ENCODE measurements around the gene SNAP25.

SNAP25 gene

GRCh38 chr20:10306440-10307358 lies 88.1 kb downstream of the SNAP25 start:
- no peak for DNase-seq

GRCh38 chr20:10307359-10307735 lies 88.7 kb downstream of the SNAP25 start:
- DNase-seq: no peak

- DNase-seq: no peak
These were observed 90.0 kb downstream of the SNAP25 start for GRCh38 chr20:10308652-10309051.

GRCh38 chr20:10309326-10309725 lies 90.7 kb downstream of the SNAP25 start:
- DNase-seq: no peak

GRCh38 chr20:10312111-10312510 lies 93.5 kb downstream of the SNAP25 start:
- no peak for DNase-seq

- DNase-seq: no peak
These were observed 94.6 kb downstream of the SNAP25 start for GRCh38 chr20:10313215-10313614.

GRCh38 chr20:10313701-10314100 lies 95.1 kb downstream of the SNAP25 start:
- DNase-seq: no peak

- DNase-seq: no peak
These were observed 95.6 kb downstream of the SNAP25 start for GRCh38 chr20:10314198-10314597.

GRCh38 chr20:10315138-10315537 lies 96.5 kb downstream of the SNAP25 start:
- no peak for DNase-seq

- DNase-seq: no peak
These were observed 98.0 kb downstream of the SNAP25 start for GRCh38 chr20:10316582-10316981.

GRCh38 chr20:10318291-10319024 lies 99.8 kb downstream of the SNAP25 start:
- no peak for DNase-seq

- no peak for DNase-seq
These were observed 101.2 kb downstream of the SNAP25 start for GRCh38 chr20:10319855-10320254.

GRCh38 chr20:10321138-10321717 lies 102.6 kb downstream of the SNAP25 start:
- DNase-seq: no peak

GRCh38 chr20:10322073-10323012 lies 103.7 kb downstream of the SNAP25 start:
- DNase-seq: no peak

GRCh38 chr20:10323729-10324128 lies 105.1 kb downstream of the SNAP25 start:
- DNase-seq: no peak

- DNase-seq: no peak
These were observed 105.7 kb downstream of the SNAP25 start for GRCh38 chr20:10324198-10324847.

- DNase-seq: no peak
These were observed 110.2 kb downstream of the SNAP25 start for GRCh38 chr20:10328897-10329255.

GRCh38 chr20:10329387-10330005 lies 110.9 kb downstream of the SNAP25 start:
- DNase-seq: no peak

GRCh38 chr20:10330071-10330470 lies 111.4 kb downstream of the SNAP25 start:
- no peak for DNase-seq

GRCh38 chr20:10332656-10333415 lies 114.2 kb downstream of the SNAP25 start:
- no peak for DNase-seq
